Neuron (in vitro differentiated cells): ENCODE measurements around the gene WWP2.
"Not testable (repeated sequence)": the region's sequence is repeated elsewhere in the genome, so short reads cannot be mapped to it uniquely, and the experiment has no call there.

ENCODE experiments used
- H2AFZ ChIP-seq: one replicate; pipeline ENCODE4 v1.6.1; 2013; ENCODE audit warnings: low read depth, mild to moderate bottlenecking, inconsistent platforms, low read length, moderate library complexity
- H3K27me3 ChIP-seq: one replicate; pipeline ENCODE4 v1.6.1; 2013; ENCODE audit warnings: low read length; ENCODE audit not compliant: insufficient read depth
- H3K36me3 ChIP-seq: one replicate; pipeline ENCODE4 v1.6.1; 2013; ENCODE audit warnings: low read length; ENCODE audit not compliant: insufficient read depth
- H3K4me1 ChIP-seq: one replicate; pipeline ENCODE4 v1.6.1; 2013; ENCODE audit warnings: low read length; ENCODE audit not compliant: insufficient read depth
- H3K4me3 ChIP-seq: 2 replicates; pipeline ENCODE4 v1.5.1; 2013; ENCODE audit warnings: mild to moderate bottlenecking, low read length, moderate library complexity
- H3K9me3 ChIP-seq: one replicate; pipeline ENCODE4 v1.6.1; 2013; ENCODE audit warnings: low read length

The WWP2 gene

GRCh38 chr16:69729030-69729429, 33.1 kb upstream of the WWP2 start:
- not testable (repeated sequence) for H2AFZ ChIP-seq, H3K36me3 ChIP-seq, H3K27me3 ChIP-seq, H3K4me1 ChIP-seq, H3K4me3 ChIP-seq, H3K9me3 ChIP-seq

GRCh38 chr16:69731280-69731679, 30.9 kb upstream of the WWP2 start:
- not testable (repeated sequence) for H3K4me1 ChIP-seq, H3K4me3 ChIP-seq, H3K36me3 ChIP-seq, H3K27me3 ChIP-seq, H3K9me3 ChIP-seq, H2AFZ ChIP-seq

- no peaks in the 10 kb centered on the region for H3K27me3 ChIP-seq
- no peak overlapping the region for H2AFZ ChIP-seq
- H3K9me3 ChIP-seq: no peaks in the 10 kb centered on the region
- no peak overlapping the region for H3K4me3 ChIP-seq
- peaks cover under 1% of the 10 kb centered on the region for H3K4me1 ChIP-seq
- no peaks in the 10 kb centered on the region for H3K36me3 ChIP-seq
Measured at GRCh38 chr16:69732101-69732500, 30.0 kb upstream of the WWP2 start.

- no peaks in the 10 kb centered on the region for H3K27me3 ChIP-seq
- H3K4me1 ChIP-seq: no peaks in the 10 kb centered on the region
- H3K36me3 ChIP-seq: peaks cover 68% of the 10 kb centered on the region
- no peak overlapping the region for H2AFZ ChIP-seq
- H3K9me3 ChIP-seq: no peaks in the 10 kb centered on the region
- no peak overlapping the region for H3K4me3 ChIP-seq
Measured at GRCh38 chr16:69741519-69741918, 20.6 kb upstream of the WWP2 start.

- Histone ChIP-seq H3K4me3 (no peak overlapping the region), H3K27me3 (no peaks in the 10 kb centered on the region), H3K4me1 (no peaks in the 10 kb centered on the region), H2AFZ (no peak overlapping the region), H3K9me3 (no peaks in the 10 kb centered on the region), H3K36me3 (peaks cover 74% of the 10 kb centered on the region)
Measured at GRCh38 chr16:69741951-69742904, 19.9 kb upstream of the WWP2 start.

GRCh38 chr16:69744363-69745231, 17.5 kb upstream of the WWP2 start:
- Histone ChIP-seq H3K9me3 (no peaks in the 10 kb centered on the region), H3K27me3 (no peaks in the 10 kb centered on the region), H3K4me3 (no peak overlapping the region), H2AFZ (no peak overlapping the region), H3K4me1 (no peaks in the 10 kb centered on the region), H3K36me3 (peaks cover 94% of the 10 kb centered on the region)

- H3K27me3 ChIP-seq: no peaks in the 10 kb centered on the region
- H2AFZ ChIP-seq: no peak overlapping the region
- H3K36me3 ChIP-seq: peaks cover 88% of the 10 kb centered on the region
- H3K4me1 ChIP-seq: no peaks in the 10 kb centered on the region
- no peak overlapping the region for H3K4me3 ChIP-seq
- no peaks in the 10 kb centered on the region for H3K9me3 ChIP-seq
Measured at GRCh38 chr16:69745232-69745612, 16.9 kb upstream of the WWP2 start.

GRCh38 chr16:69745959-69746358, 16.2 kb upstream of the WWP2 start:
- peaks cover 90% of the 10 kb centered on the region for H3K36me3 ChIP-seq
- H3K27me3 ChIP-seq: no peaks in the 10 kb centered on the region
- H3K4me3 ChIP-seq: no peak overlapping the region
- no peaks in the 10 kb centered on the region for H3K9me3 ChIP-seq
- no peak overlapping the region for H2AFZ ChIP-seq
- no peaks in the 10 kb centered on the region for H3K4me1 ChIP-seq

- H3K9me3 ChIP-seq: no peaks in the 10 kb centered on the region
- H3K4me3 ChIP-seq: no peak overlapping the region
- no peaks in the 10 kb centered on the region for H3K4me1 ChIP-seq
- no peaks in the 10 kb centered on the region for H3K27me3 ChIP-seq
- H2AFZ ChIP-seq: no peak overlapping the region
- H3K36me3 ChIP-seq: peaks cover 83% of the 10 kb centered on the region
Measured at GRCh38 chr16:69747115-69747514, 15.0 kb upstream of the WWP2 start.

- peaks cover 74% of the 10 kb centered on the region for H3K36me3 ChIP-seq
- H2AFZ ChIP-seq: no peak overlapping the region
- H3K4me1 ChIP-seq: peaks cover 5% of the 10 kb centered on the region
- H3K4me3 ChIP-seq: no peak overlapping the region
- H3K9me3 ChIP-seq: no peaks in the 10 kb centered on the region
- H3K27me3 ChIP-seq: no peaks in the 10 kb centered on the region
Measured at GRCh38 chr16:69748694-69749345, 13.3 kb upstream of the WWP2 start.

GRCh38 chr16:69754143-69754468, 8.0 kb upstream of the WWP2 start:
- Histone ChIP-seq H3K27me3 (no peaks in the 10 kb centered on the region), H3K36me3 (peaks cover 22% of the 10 kb centered on the region), H3K4me3 (peak overlapping the region; percentile 83), H2AFZ (peak overlapping the region; percentile 26), H3K4me1 (peaks cover 7% of the 10 kb centered on the region), H3K9me3 (no peaks in the 10 kb centered on the region)

GRCh38 chr16:69754469-69755310, 7.4 kb upstream of the WWP2 start, which contains the start of gene NOB1:
TSS of gene NOB1 (minus strand) at chr16:69754926. CDS start at chr16:69754910, 16 bp downstream.
- H3K9me3 ChIP-seq: no peaks in the 10 kb centered on the region
- peaks cover 7% of the 10 kb centered on the region for H3K4me1 ChIP-seq
- H2AFZ ChIP-seq: peak within 1 kb of the TSS; percentile 26
- peak within 1 kb of the TSS; percentile 83 for H3K4me3 ChIP-seq
- peaks cover 18% of the 10 kb centered on the region for H3K36me3 ChIP-seq
- no peaks in the 10 kb centered on the region for H3K27me3 ChIP-seq
